Suppressor macrophage treated with lipopolysaccharide for 4 hours (primary cell): ENCODE results near the gene CREB3L2.

ENCODE experiments used
- DNase-seq: peaks from one replicate; pipeline ENCODE4 v3.0.0-alpha.2; 2020

Gene CREB3L2

GRCh38 chr7:137891016-137891655 lies 110.8 kb downstream of the CREB3L2 start:
- DNase-seq, result no peak

DNA sequence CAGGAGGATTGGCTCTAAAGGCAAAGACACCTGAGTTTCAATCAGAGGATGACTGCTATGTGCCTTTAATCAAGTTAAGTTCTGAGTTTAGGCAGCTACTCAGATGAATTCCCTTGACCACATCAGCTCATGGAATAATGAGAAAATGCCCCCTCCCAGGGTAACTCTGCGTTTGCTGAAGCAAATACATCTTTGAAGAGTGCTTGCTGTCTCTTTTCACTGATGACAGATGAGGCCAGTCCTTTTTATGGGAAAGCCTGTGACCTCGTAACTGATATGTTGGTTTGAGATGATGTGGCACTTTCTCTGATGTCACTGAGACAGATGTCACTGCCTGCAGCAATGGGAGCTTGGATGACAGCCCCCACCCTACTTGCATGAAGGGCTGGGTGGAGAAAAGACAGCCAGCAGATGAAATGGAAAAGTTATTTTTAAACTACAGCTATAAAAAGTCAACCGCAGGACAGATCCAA lies 111.4 kb downstream of the CREB3L2 start:
- no peak for DNase-seq

DNA sequence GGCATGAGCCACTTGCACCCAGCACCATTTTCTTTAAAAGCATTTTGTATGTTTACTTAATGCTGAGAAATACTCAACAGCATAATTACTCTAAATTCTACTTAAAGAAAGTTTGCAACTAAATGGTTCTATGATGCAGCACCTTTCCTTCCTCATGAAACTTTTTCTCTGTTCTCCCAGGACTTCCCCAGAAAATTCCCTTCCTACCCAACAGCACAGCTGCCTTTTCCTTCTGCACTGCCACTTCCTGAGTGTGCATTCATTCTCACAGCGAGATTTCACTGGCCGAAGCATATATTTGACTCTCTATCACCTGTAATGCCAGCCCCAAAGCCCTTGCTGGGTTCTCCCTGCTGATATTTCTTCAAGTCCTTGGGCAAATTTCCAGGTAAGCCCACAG lies 113.6 kb downstream of the CREB3L2 start:
- peak; percentile 40 for DNase-seq

DNA sequence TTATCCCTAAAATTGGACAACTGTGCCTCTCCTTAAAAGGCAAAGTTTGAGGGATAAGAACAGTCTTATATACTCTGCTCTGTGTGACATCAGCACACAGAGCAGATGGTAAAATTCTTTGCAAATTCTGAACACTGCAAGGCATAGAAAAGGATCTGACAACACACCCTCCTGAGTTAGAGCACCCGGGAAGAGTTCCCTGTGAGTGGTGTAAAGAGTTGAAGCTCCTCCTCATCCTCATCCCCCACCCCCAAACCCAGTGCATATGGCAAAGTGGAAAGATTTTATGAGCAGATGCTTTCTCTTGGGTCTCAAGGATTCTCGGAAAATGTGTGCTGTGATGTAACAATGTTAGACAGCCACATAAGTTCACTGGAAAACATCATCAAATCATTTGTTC lies 115.1 kb downstream of the CREB3L2 start:
- DNase-seq, result no peak

- no peak for DNase-seq
Observed at GRCh38 chr7:137886281-137886680, 115.6 kb downstream of the CREB3L2 start.

- no peak for DNase-seq
Observed at GRCh38 chr7:137885678-137886077, 116.2 kb downstream of the CREB3L2 start.

GRCh38 chr7:137882806-137883205 lies 119.1 kb downstream of the CREB3L2 start:
- no peak for DNase-seq

GRCh38 chr7:137882261-137882668 lies 119.6 kb downstream of the CREB3L2 start:
- no peak for DNase-seq

DNA sequence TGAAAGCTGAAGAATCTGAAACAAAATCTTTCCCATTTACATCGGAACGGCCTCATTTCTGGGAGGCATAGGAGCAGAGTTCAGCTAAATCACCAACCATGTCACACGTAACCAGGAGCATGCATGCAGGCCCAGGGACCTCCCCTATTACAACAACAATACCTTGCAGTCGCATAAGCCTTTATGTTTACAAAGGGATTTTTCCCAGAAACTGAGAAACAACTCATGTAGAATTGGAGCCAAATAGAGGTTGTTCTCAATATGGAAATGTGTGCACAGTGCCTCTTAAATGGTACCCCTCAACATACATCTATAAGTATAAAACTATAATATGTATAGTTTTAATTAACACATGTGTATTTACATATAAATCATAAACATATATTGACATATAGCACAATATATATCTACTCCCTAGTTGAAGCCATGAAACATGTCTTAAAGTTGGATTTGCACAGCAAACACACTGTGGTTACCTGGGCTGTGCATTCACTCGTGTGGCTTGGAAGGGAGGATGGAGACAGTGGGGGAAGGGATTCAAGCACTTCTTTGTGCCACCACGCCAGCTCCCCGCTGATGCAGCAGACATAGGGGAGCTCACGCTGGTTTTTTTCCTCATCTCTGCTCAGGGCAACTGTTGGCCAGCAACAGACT lies 120.2 kb downstream of the CREB3L2 start:
- no peak for DNase-seq

GRCh38 chr7:137880432-137880831 lies 121.5 kb downstream of the CREB3L2 start:
- no peak for DNase-seq

DNA sequence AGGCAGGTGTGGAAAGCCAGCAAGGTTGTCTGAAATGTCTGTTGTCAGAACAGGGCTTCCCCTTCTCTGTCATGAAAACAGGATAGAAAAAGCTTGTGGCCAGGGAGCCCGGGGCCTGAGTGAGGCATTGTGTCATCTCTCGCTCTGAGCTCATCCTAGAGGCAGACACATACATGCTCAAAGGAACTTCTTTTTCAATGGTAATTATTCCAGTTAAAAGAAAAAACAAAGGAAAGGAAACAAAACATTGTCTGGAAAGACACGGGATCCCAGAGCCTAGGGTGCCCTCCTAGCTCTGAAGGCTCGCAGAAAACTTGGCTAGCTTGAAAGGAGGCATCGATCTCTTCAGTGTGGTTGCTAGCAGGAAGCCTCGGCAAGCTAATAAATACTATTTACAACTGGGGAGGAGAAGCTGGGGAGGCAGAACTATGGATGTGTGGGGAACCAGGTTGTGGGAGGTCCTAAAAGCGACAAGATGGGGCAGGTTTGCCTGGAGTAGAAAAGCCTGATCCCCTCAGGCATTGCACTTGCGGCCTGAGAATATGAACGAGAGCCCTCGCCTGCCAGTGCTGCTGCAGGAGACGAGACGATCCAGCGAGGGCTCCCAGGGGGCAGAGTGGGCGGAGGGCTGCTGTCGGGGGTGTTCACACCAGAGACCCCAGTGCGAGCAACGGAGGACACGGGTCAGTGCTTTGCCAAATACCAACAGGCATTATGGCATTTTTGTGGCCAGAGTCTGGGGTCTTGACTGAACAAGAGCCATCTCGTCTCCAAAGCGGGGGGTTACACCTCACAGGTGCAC lies 122.3 kb downstream of the CREB3L2 start:
- DNase-seq, result no peak

GRCh38 chr7:137878333-137878961 lies 123.4 kb downstream of the CREB3L2 start:
- no peak for DNase-seq

DNA sequence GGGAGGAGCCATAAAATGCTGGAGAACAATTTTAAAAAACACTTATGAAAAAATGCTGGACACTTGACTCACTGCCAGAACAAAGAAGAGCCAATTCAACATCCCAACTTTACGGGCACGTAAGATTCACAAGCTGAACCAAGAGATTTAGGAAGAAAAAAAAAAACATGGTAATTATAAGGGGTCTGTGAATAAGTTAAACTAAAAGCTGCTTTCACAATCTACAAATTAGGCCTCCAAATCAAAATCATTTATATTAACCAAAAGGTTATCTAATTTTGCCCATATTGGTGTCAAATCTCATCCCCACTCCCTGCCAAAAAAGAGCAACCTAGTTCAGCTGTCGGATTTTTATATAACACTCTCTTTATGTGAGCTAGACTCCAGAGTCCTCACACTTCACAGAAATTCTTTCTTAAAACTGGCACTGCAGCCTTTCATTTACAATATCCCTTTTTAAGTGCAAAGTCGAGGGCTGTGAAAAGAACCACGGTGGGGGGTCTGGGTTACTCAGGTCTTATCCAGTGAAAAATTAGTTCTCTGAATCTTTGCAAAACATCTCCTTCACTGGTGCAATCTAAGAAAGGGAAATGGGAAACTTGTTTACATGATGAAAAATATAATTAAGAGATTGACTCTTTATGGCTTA lies 124.7 kb downstream of the CREB3L2 start:
- DNase-seq, result no peak

- no peak for DNase-seq
Observed at GRCh38 chr7:137875746-137876145, 126.1 kb downstream of the CREB3L2 start.

DNA sequence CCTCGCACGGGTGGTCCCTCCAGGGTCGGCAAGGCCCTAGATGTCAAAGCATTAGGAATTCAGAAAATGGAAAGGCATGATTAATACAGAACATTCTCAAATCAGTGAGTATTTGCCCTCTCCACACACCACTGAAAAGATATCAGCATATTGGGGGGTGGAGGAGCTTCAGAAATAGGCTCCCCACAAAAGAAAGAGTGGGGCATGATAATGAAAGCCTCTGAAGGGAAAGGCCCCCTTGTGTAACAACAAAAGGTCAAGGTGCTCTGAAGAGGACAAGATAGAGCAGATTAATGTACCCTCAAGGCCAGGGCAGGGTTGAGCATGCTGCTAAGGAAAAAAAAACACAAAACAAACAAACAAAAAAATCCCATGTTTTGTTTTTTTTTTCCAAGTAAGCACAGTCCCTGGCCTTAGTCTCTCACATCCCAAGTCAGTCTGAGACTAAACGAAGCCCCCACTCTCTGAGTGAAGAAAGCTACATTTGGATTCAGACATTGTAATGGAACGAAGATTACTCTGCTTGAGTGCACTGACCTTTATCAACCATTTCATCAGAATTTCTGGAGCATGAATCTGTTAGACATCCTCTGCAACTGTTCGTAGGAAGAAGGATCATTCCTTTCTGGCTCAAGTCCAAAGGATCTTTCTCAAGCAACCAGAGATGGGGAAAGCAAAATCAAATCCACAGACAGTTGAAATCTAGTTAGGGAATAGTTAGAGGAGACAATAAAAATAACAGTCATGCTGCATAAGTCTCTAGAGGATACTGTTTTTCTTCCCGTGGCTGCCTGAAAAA lies 127.7 kb downstream of the CREB3L2 start:
- DNase-seq, result peak; percentile 9

GRCh38 chr7:137873524-137873923 lies 128.4 kb downstream of the CREB3L2 start:
- DNase-seq, result peak; percentile 38

GRCh38 chr7:137871170-137871915 lies 130.5 kb downstream of the CREB3L2 start:
- peak; percentile 21 for DNase-seq

- DNase-seq, result no peak
Observed at GRCh38 chr7:137870684-137871083, 131.2 kb downstream of the CREB3L2 start.

DNA sequence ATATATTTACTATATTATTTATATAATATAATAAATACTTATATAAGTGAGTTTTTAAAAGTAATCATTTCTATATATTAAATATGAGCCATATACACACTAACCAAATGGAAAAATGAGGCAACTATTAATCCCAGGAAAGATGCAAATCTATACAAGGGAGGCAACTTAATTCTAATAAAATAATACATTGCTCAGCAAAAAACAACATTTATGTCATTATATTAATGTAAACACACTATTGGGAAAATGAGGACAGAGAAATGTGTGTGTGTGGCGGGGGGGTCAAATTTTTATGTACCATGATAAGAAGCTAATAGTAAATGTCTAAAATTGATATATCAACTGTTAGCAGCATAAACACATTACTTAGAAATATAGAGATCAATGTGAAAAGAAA lies 131.8 kb downstream of the CREB3L2 start:
- no peak for DNase-seq

DNA sequence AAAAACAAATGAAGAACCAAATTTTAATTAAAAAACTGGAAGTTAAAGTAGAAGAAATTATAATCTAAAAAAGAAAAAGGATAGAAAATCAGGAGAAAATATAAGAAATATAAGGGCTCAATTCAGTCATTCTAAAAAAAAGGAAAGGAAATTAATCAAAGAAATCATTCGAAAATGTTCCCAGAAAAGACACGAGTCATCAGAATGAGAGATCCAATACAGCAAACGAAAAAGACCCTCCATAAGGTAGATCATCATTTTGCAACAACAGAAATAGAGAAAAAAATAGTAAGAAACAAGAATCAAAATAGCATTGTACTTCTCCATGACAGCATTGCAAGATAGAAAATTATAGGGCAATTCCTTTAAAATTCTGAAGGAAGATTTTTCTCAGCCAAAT lies 132.6 kb downstream of the CREB3L2 start:
- DNase-seq, result no peak

DNA sequence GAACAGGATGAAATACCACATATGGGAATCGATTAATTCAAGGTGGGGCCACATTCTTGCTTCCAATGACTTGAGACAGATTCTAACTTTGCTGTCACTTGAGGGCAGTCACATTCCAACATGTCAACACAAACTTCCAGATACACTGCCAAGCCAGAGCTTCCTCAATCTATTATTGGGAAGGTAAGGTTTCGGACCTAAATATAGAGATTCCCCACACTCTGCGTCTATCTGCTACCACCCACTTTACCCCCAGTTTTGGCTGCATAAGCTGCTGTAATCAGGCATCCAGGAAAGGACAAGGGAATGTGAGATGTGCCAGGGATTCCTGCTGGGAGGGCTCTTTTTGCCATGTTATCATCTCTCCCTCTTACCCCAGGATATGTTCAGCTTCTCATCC lies 134.6 kb downstream of the CREB3L2 start:
- no peak for DNase-seq
